GM12875 (cell line): ENCODE data around the gene MKLN1.

Source experiments
- H3K4me3 ChIP-seq: one replicate; pipeline ENCODE4 v1.5.1; 2011; ENCODE audit warnings: low read depth, low read length, control low read depth
- CTCF ChIP-seq: IDR thresholded peaks from 2 replicates; pipeline ENCODE4 v1.5.1; 2011; ENCODE audit warnings: low read depth, mild to moderate bottlenecking, control low read depth, inconsistent platforms, low read length, moderate library complexity, borderline replicate concordance; ENCODE audit not compliant: insufficient read depth

Gene MKLN1

GRCh38 chr7:131480384-131481315 lies 153.0 kb downstream of the MKLN1 start:
- H3K4me3 ChIP-seq = no peak overlapping the region
- no peak for TF ChIP-seq CTCF

- H3K4me3 ChIP-seq = no peak overlapping the region
- no peak for TF ChIP-seq CTCF
These were observed 155.1 kb downstream of the MKLN1 start for GRCh38 chr7:131482800-131483199.

DNA sequence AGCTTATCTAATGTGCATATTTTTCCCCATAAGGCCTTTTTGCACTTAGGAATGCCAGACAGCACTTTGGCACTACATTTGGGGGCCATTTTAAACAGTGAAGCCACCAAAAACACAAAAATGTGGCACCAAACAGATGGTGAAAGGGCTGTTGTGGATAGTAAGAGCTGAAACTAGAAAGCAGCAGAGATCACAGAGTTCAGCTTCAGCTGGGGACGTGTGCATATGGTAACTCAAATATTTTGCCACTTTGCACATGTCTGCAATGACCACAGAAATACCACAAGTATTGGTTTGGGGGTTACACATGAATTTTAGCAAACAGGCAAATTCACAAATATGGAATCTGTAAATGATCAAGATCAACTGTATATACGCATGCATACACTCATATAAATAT lies 155.9 kb downstream of the MKLN1 start:
- TF ChIP-seq CTCF = no peak

DNA sequence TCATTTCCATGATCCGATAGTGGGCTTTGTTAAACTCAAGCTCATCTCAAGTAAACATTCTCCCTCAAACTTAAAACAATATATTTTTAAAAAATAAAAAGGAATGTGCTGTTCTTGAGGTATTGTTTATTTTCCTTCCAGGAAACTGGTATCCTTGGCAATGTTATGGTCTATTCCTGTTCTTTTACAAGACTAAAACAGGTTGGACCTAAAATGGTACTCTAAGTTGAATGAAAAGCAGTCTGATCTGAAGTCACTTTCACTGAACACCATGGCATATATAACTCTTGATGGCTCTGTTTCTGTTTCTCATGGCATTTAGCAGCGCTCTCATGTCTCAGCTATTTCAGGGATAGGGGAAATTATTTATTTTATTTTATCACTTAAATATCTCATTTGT lies 158.7 kb downstream of the MKLN1 start:
- TF ChIP-seq CTCF = no peak
- H3K4me3 ChIP-seq = no peak overlapping the region

More for the DNA sequence above, 155.9 kb downstream of the MKLN1 start:
- H3K4me3 ChIP-seq = no peak overlapping the region

DNA sequence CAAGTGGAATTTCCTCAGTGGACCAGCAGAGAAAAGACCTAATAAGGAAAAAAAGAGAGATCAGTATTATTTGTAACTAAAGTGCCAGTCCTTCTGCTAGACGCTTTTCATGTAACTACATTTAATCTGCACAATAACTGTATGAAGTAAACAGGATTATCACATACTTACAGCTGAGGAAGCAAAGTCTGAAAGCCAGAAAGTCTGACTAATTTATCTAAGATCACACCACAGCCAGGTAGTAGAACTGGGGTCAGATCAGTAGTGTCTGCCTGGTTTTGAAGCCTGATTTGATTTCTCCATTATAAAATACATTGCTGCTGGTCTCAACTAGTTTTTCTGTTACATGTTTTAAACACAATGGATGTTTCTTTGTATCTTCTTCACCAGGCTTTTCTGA lies 159.5 kb downstream of the MKLN1 start:
- no peak overlapping the region for H3K4me3 ChIP-seq
- TF ChIP-seq CTCF = no peak

DNA sequence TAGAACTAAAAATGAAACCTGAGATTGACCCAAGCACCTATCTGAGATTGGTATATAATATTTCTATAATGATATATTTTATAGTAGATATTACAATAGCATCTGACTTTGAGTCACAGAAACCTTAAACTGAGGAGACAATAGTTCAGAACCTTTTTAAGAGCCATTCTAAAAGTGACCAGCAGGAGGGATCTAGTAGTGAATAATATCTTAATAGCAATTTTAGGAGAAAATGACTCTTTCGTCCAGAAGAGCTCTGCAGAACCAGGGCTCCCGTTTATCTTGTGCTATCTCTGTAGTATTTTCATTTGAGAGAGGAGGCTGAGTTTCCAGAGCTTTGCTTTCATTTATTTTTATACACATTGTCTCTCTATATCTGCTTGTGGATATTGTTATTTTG lies 160.7 kb downstream of the MKLN1 start:
- TF ChIP-seq CTCF = no peak
- no peak overlapping the region for H3K4me3 ChIP-seq

GRCh38 chr7:131489196-131489595 lies 161.5 kb downstream of the MKLN1 start:
- no peak for TF ChIP-seq CTCF
- no peak overlapping the region for H3K4me3 ChIP-seq
